Caco-2 (cell line): ENCODE measurements around the gene HEPN1. TPM values are rescaled to one million over a fixed set of nuclear protein-coding genes. Genes with fewer than 3 reads are reported as not detected.
A peak's percentile ranks its signal among the peaks of the same experiment; 100 is the strongest.

Experiments
- BruUV-seq: library from RNA; stranded (reverse); fragments of 400-500 nt; replicated peaks from 2 replicates; lab custom pipeline; 2021; lab: Mats Ljungman, UMichigan
- CTCF ChIA-PET: fragments of 300-600 bp; sonication (Branson Sonifier 250); formaldehyde crosslinking; loops from one replicate; lab custom pipeline; 2022; ENCODE audit warnings: antibody characterized with exemption; lab: Charles Lee
- POLR2A ChIA-PET: fragments of 300-600 bp; sonication (Branson Sonifier 250); formaldehyde crosslinking; loops from one replicate; lab custom pipeline; 2022; ENCODE audit warnings: antibody characterized with exemption; lab: Charles Lee
- DNase-seq, 2 experiments: peaks; one replicate each; pipeline versions ENCODE4 v3.0.0 to v3.0.0-alpha.2; 2020 to 2022
- H3K27me3 ChIP-seq: replicated peaks from 2 replicates; pipeline ENCODE4 v1.6.0; 2011; ENCODE audit warnings: low read length; ENCODE audit not compliant: control insufficient read depth, insufficient read depth
- H3K36me3 ChIP-seq: 2 replicates; pipeline ENCODE4 v1.5.1; 2011; ENCODE audit warnings: low read length; ENCODE audit not compliant: control insufficient read depth, insufficient read depth
- H3K4me1 ChIP-seq: fragments of 250-450 bp; sonication (Bioruptor Pico); 2 replicates; pipeline ENCODE4 v1.5.1; 2020; ENCODE audit warnings: mild to moderate bottlenecking
- H3K4me3 ChIP-seq: 2 replicates; pipeline ENCODE4 v1.5.1; 2011; ENCODE audit warnings: low read depth, mild to moderate bottlenecking, control low read depth, low read length
- H3K9me3 ChIP-seq: fragments of 250-450 bp; sonication (Bioruptor Pico); 2 replicates; pipeline ENCODE4 v1.5.1; 2020; ENCODE audit warnings: mild to moderate bottlenecking, moderate library complexity
- H3K27ac Mint-ChIP-seq: one replicate; pipeline ENCODE4 v1.8.0; 2022; ENCODE audit warnings: mixed read lengths; ENCODE audit not compliant: unreplicated experiment
- H3K27me3 Mint-ChIP-seq: one replicate; pipeline ENCODE4 v1.8.0; 2022; ENCODE audit warnings: mixed read lengths; ENCODE audit not compliant: insufficient read depth, unreplicated experiment
- H3K36me3 Mint-ChIP-seq: one replicate; pipeline ENCODE4 v1.8.0; 2022; ENCODE audit warnings: mild to moderate bottlenecking, mixed read lengths; ENCODE audit not compliant: insufficient read depth, unreplicated experiment
- H3K4me1 Mint-ChIP-seq: one replicate; pipeline ENCODE4 v1.8.0; 2022; ENCODE audit warnings: low read depth, mixed read lengths; ENCODE audit not compliant: unreplicated experiment
- H3K4me3 Mint-ChIP-seq: one replicate; pipeline ENCODE4 v1.8.0; 2022; ENCODE audit warnings: mild to moderate bottlenecking, moderate library complexity, mixed read lengths; ENCODE audit not compliant: unreplicated experiment
- H3K9me3 Mint-ChIP-seq: one replicate; pipeline ENCODE4 v1.8.0; 2022; ENCODE audit warnings: mixed read lengths; ENCODE audit not compliant: unreplicated experiment
- CTCF ChIP-seq, 2 experiments: fragments of 200-600 bp in 1 of 2; IDR thresholded peaks; 1 replicate in 1 of 2; 2 replicates in 1 of 2; pipeline versions ENCODE4 v1.5.1 to v1.8.0; 2011 to 2022; ENCODE audit warnings: antibody characterized with exemption in 1 of 2, control low read depth in 1 of 2, inconsistent platforms in 1 of 2, low read depth in 1 of 2, low read length in 1 of 2, mild to moderate bottlenecking in 1 of 2, moderate library complexity in 1 of 2; ENCODE audit not compliant: insufficient read depth in 1 of 2, severe bottlenecking in 1 of 2, unreplicated experiment in 1 of 2
- intact Hi-C: fragments of 100-400 bp; cut with micrococcal nuclease; formaldehyde crosslinking; loops from one replicate; pipeline ENCODE4 v1.10.0; 2022; ENCODE audit not compliant: unreplicated experiment
- total RNA-seq: library from RNA; stranded (reverse); gene quantifications from 2 replicates; pipeline ENCODE4 v1.2.3, GENCODE V29; 2022

The HEPN1 gene
- total RNA-seq, 1 experiment from 2014 or later, result not detected

GRCh38 chr11:124934862-124935547, 16.0 kb downstream of the HEPN1 start:
- peaks cover 13% of the 10 kb centered on the region for H3K4me1 ChIP-seq
- Mint-ChIP-seq H3K4me1 (no peaks in the 10 kb centered on the region), H3K36me3 (no peaks in the 10 kb centered on the region), H3K27me3 (peaks cover 3% of the 10 kb centered on the region), H3K4me3 (no peak overlapping the region), H3K27ac (no peak overlapping the region), H3K9me3 (no peaks in the 10 kb centered on the region)
- intact Hi-C loops, result no loop called here
- no peaks in the 10 kb centered on the region for H3K27me3 ChIP-seq
- DNase-seq, result peak in 1 of 2 experiments; percentile 44
- H3K36me3 ChIP-seq, result no peaks in the 10 kb centered on the region
- ChIA-PET CTCF (interaction anchor here (0.5 to 1.6 kb wide), 6 partner anchors 36 to 282 kb away, joined by 3 to 14 read pairs (median 3); no protein-coding TSS in a partner anchor), POLR2A (interaction anchor here (1.1 kb wide), 1 partner anchor 19 kb away, joined by 4 read pairs; the partner anchor contains the start of gene CCDC15)
- H3K4me3 ChIP-seq, result no peak overlapping the region
- TF ChIP-seq CTCF (IDR thresholded peaks at IDR 0.05; ENCODE audit: insufficient read depth in 1 of 2, low read depth in 1 of 2, low read length in 1 of 2, severe bottlenecking in 1 of 2, unreplicated experiment in 1 of 2), result no peak
- BruUV-seq, result no TSS peak
- H3K9me3 ChIP-seq, result no peaks in the 10 kb centered on the region

- Histone ChIP-seq H3K27me3 (no peaks in the 10 kb centered on the region), H3K36me3 (no peaks in the 10 kb centered on the region), H3K4me3 (no peak within 1 kb of the TSS), H3K4me1 (peaks cover 13% of the 10 kb centered on the region), H3K9me3 (no peaks in the 10 kb centered on the region)
- no peak within 1 kb of the TSS for H3K27ac Mint-ChIP-seq
- H3K36me3 Mint-ChIP-seq, result no peaks in the 10 kb centered on the region
- peaks cover 2% of the 10 kb centered on the region for H3K27me3 Mint-ChIP-seq
- no peaks in the 10 kb centered on the region for H3K4me1 Mint-ChIP-seq
- intact Hi-C loops, result no loop called here
- ChIA-PET CTCF (interaction anchor here (0.6 to 1.6 kb wide), 5 partner anchors 37 to 155 kb away, joined by 3 to 14 read pairs (median 4); no protein-coding TSS in a partner anchor), POLR2A (no interaction called here)
- DNase-seq, result no peak
- no peaks in the 10 kb centered on the region for H3K9me3 Mint-ChIP-seq
- TF ChIP-seq CTCF (IDR thresholded peaks at IDR 0.05; ENCODE audit: insufficient read depth in 1 of 2, low read depth in 1 of 2, low read length in 1 of 2, severe bottlenecking in 1 of 2, unreplicated experiment in 1 of 2), result no peak
- BruUV-seq, result no TSS peak
- no peak within 1 kb of the TSS for H3K4me3 Mint-ChIP-seq
Observed at GRCh38 chr11:124935548-124936514, 16.8 kb downstream of the HEPN1 start, which contains the start of gene HEPACAM. TSS of gene HEPACAM (minus strand) at chr11:124936047. CDS start at chr11:124936006, 41 bp downstream.

- CTCF ChIA-PET, result interaction anchor here (1.3 kb wide), 1 partner anchor 61 kb away, joined by 3 read pairs; no protein-coding TSS in a partner anchor
Observed at GRCh38 chr11:124937336-124937935, 18.4 kb downstream of the HEPN1 start.

More at GRCh38 chr11:124937336-124937935, 18.4 kb downstream of the HEPN1 start:
- Histone ChIP-seq H3K27me3 (no peaks in the 10 kb centered on the region), H3K4me3 (no peak overlapping the region), H3K36me3 (no peaks in the 10 kb centered on the region), H3K9me3 (no peaks in the 10 kb centered on the region), H3K4me1 (peaks cover 13% of the 10 kb centered on the region)
- Mint-ChIP-seq H3K36me3 (no peaks in the 10 kb centered on the region), H3K4me3 (no peak overlapping the region), H3K9me3 (no peaks in the 10 kb centered on the region), H3K4me1 (no peaks in the 10 kb centered on the region), H3K27me3 (peaks cover 2% of the 10 kb centered on the region), H3K27ac (no peak overlapping the region)
- POLR2A ChIA-PET, result no interaction called here
- BruUV-seq, result no TSS peak
- no peak for TF ChIP-seq CTCF (IDR thresholded peaks at IDR 0.05; ENCODE audit: insufficient read depth in 1 of 2, low read depth in 1 of 2, low read length in 1 of 2, severe bottlenecking in 1 of 2, unreplicated experiment in 1 of 2)
- DNase-seq, result no peak
- intact Hi-C loops, result no loop called here
